Heart left ventricle (tissue), 16 donors: ENCODE results near the gene ZDHHC14. TPM values are rescaled to one million over a fixed set of nuclear protein-coding genes. Genes with fewer than 3 reads are reported as not detected.

ENCODE experiments used
- ATAC-seq, 4 donors: fragments of 200-7000 bp; cut with Tn5 transposase; one replicate each; pipeline ENCODE4 v1.9.1; 2020 to 2022; ENCODE audit warnings: moderate library complexity in 4 of 4, mild to moderate bottlenecking in 3 of 4, moderate number of reproducible peaks in 1 of 4
- DNase-seq, 5 donors: peaks; one replicate each; pipeline ENCODE4 v3.0.0-alpha.2; 2020
- H3K27ac ChIP-seq, 12 donors: fragments of 200-600 bp; sonication (generic) in 4 of 12; one replicate each; pipeline versions ENCODE4 v1.5.0 to v1.8.0; 2016 to 2022; ENCODE audit warnings: mild to moderate bottlenecking in 2 of 12
- H3K27me3 ChIP-seq, 9 donors: fragments of 200-600 bp; sonication (generic) in 2 of 9; one replicate each; pipeline versions ENCODE4 v1.5.1 to v1.8.0; 2016 to 2022; ENCODE audit warnings: mild to moderate bottlenecking in 3 of 9
- H3K36me3 ChIP-seq, 9 donors: fragments of 200-600 bp; sonication (generic) in 2 of 9; one replicate each; pipeline versions ENCODE4 v1.5.0 to v1.8.0; 2018 to 2022; ENCODE audit warnings: mild to moderate bottlenecking in 2 of 9
- H3K4me1 ChIP-seq, 12 donors: fragments of 200-600 bp; sonication (generic) in 4 of 12; one replicate each; pipeline versions ENCODE4 v1.5.0 to v1.8.0; 2016 to 2022; ENCODE audit warnings: mild to moderate bottlenecking in 3 of 12
- H3K4me3 ChIP-seq, 12 donors: fragments of 200-600 bp; sonication (generic) in 4 of 12; one replicate each; pipeline versions ENCODE4 v1.5.0 to v1.8.0; 2017 to 2022; ENCODE audit warnings: mild to moderate bottlenecking in 9 of 12, moderate library complexity in 4 of 12
- H3K9me3 ChIP-seq, 12 donors: fragments of 200-600 bp; sonication (generic) in 4 of 12; one replicate each; pipeline versions ENCODE4 v1.5.0 to v1.8.0; 2016 to 2022; ENCODE audit warnings: mild to moderate bottlenecking in 1 of 12
- POLR2A ChIP-seq, 2 donors: fragments of 450-650 bp; IDR thresholded peaks; one replicate each; pipeline ENCODE4 v1.6.1; 2017; ENCODE audit warnings: antibody characterized with exemption in 2 of 2, mild to moderate bottlenecking in 2 of 2, moderate library complexity in 2 of 2
- WGBS, 4 donors: extraction: QIAGEN DNeasy Blood & Tissue Kit in 2 of 4; methylation state at CpG; one replicate each; pipeline versions ENCODE4 v1.1.5 to v1.1.7; 2013 to 2018; 5-methylcytosine and 5-hydroxymethylcytosine counted together
- intact Hi-C, 10 donors: fragments of 100-400 bp; cut with DNase I; formaldehyde crosslinking; loops; one replicate each; pipeline versions ENCODE4 v1.11.1 to v1.14.2; 2022
- polyA plus RNA-seq, 2 donors: library from polyadenylated mRNA; stranded (reverse); fragments of 200-250 nt; gene quantifications; one replicate each; pipeline ENCODE4 v1.2.3, GENCODE V29; 2013
- total RNA-seq, 9 donors: library from RNA; depleted of rRNA in 2 of 9; stranded (reverse); fragments of >200 nt in 2 of 9; fragmentation: NEBNext Ultra II Directional in 3 of 9; extraction: Animal tissue kit (Norgen Biotek cat#: 25700) in 3 of 9; gene quantifications; one replicate each; pipeline versions ENCODE4 v1.1.0 to v1.2.4, GENCODE V29; 2016 to 2023
- TF ChIP-seq, protein P1 (sequence below), 12 donors: fragments of 200-600 bp; sonication (generic) in 4 of 12; IDR thresholded peaks; one replicate each; pipeline versions ENCODE4 v1.5.0 to v1.8.0; 2018 to 2022; ENCODE audit warnings: antibody characterized with exemption in 12 of 12, mild to moderate bottlenecking in 5 of 12
- donor health status: ischemic (EF 13 %, LVEDD 7.1; RV severe dilation, severe dysfunction).
- donor health status: healthy with polysubstance abuse.
- donor health status: DM: no; HTN: yes; CAD: no.
- donor health status: DM: no; HTN: no; CAD: no.
- donor health status: ischemic (EF 25% LVEDD 6.9; RV normal size, moderate dysfunction).
- donor health status: ischemic (EF 25% LVEDD 5.7; RV mildly dilated, moderate dysfunction).
- donor health status: healthy.
- donor health status: DM: yes; HTN: yes; CAD: no.
- donor health status: ischemic (EF 35%, LVEDD 5.7; RV mildly dilated, moderate dysfunction).
- donor health status: nonischemic (EF 11% LVEDD 7.7; RV severe dilation, severe dysfunction).
- donor health status: DM: yes; HTN: yes; CAD: no.
- donor health status: PGD.
- donor health status: ischemic (EF 29% LVEDD 5.4; RV normal size, mild dysfunction).
- donor health status: nonischemic (EF 23%, LVEDD 6.1; RV moderate dilation, normal function).

The ZDHHC14 gene
- total and polyA plus RNA-seq, 11 donors = 7.0 to 25.8 (median 15.4) TPM

DNA sequence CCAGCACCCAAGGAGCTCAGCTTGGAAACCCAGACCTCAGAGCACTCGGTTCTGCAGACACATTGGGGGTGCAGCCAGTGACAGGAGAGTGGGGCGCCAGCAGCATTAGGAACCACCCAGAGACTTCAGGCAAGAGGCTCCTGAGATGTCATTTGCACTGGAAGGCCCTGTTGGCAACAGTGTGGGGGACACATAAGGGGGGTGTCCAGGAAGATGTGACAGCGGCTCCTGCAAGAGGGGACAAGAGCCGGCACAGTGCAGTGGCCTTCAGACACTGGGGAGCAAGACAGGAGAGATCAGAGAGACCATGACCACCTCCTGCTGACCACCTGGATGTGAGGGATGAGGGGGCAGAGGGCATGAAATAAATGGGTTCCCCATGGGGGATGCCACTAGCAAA, 235.0 kb downstream of the ZDHHC14 start:
- Histone ChIP-seq H3K36me3 (no peaks in the 10 kb centered on the region), H3K4me3 (no peak overlapping the region), H3K9me3 (no peaks in the 10 kb centered on the region), H3K27ac (no peak overlapping the region), H3K27me3 (no peaks in the 10 kb centered on the region), H3K4me1 (peaks cover 0 to 14% (median 0%) of the 10 kb centered on the region in 12 donors)
- WGBS, 4 donors = 95 to 97% (median 95%) methylated on average over 4 of the region's 4 CpGs
- no peak for DNase-seq
- ATAC-seq = no peak
- TF ChIP-seq POLR2A (IDR thresholded peaks at IDR 0.05) = no peak
- TF ChIP-seq, protein P1, sequence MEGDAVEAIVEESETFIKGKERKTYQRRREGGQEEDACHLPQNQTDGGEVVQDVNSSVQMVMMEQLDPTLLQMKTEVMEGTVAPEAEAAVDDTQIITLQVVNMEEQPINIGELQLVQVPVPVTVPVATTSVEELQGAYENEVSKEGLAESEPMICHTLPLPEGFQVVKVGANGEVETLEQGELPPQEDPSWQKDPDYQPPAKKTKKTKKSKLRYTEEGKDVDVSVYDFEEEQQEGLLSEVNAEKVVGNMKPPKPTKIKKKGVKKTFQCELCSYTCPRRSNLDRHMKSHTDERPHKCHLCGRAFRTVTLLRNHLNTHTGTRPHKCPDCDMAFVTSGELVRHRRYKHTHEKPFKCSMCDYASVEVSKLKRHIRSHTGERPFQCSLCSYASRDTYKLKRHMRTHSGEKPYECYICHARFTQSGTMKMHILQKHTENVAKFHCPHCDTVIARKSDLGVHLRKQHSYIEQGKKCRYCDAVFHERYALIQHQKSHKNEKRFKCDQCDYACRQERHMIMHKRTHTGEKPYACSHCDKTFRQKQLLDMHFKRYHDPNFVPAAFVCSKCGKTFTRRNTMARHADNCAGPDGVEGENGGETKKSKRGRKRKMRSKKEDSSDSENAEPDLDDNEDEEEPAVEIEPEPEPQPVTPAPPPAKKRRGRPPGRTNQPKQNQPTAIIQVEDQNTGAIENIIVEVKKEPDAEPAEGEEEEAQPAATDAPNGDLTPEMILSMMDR (IDR thresholded peaks at IDR 0.05) = no peak
- intact Hi-C loops = no loop called here

DNA sequence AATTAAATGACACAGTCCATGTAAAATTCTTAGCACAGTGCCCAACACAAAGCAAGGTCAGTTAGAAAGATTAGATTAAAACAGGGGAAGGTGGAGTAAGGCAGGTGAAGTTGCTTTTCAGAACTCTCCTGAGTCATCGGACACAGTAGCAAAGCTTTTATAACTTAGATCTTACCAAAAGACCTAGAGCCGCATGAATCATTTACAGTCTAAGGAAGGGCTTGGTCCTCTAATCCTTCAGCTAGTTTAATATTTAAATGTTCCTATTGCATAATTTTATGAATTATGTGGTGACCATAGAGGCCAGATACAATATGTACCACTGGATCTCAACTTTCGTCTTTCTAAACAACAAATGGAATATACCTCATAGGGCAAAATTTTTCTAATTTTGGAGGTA, 240.0 kb downstream of the ZDHHC14 start:
- TF ChIP-seq, protein P1 (IDR thresholded peaks at IDR 0.05) = no peak
- TF ChIP-seq POLR2A (IDR thresholded peaks at IDR 0.05) = no peak
- H3K9me3 ChIP-seq = no peaks in the 10 kb centered on the region
- intact Hi-C loops = no loop called here
- ATAC-seq = no peak
- 94 to 99% (median 96%) methylated on average over 3 of the region's 3 CpGs for WGBS, 4 donors
- H3K4me1 ChIP-seq = peaks cover 0 to 5% (median 0%) of the 10 kb centered on the region in 12 donors
- no peak overlapping the region for H3K4me3 ChIP-seq
- H3K27me3 ChIP-seq = no peaks in the 10 kb centered on the region
- H3K36me3 ChIP-seq = no peaks in the 10 kb centered on the region
- DNase-seq = no peak
- no peak overlapping the region for H3K27ac ChIP-seq

DNA sequence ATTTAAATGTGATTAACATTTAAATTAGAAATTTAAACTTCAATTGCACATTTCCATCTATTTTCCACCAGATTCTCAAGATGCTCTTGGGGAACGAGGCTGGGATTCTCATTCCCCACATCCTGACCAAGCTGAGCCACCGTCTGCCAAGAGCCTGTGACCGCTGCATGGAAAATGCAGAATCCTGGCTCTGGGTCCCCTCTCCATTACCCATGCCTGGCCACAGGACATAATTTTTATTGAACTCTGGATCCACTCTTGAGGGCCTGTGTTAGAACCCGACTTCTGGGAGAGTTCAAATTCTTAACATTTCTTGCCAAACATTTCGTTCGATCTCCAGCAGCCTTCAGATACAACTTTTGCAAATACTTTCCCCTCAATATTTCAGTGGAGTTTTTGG, 240.4 kb downstream of the ZDHHC14 start:
- no peaks in the 10 kb centered on the region for H3K9me3 ChIP-seq
- no peaks in the 10 kb centered on the region for H3K27me3 ChIP-seq
- WGBS, 4 donors = 74 to 89% (median 82%) methylated on average over 6 of the region's 6 CpGs
- no peak overlapping the region for H3K27ac ChIP-seq
- H3K36me3 ChIP-seq = no peaks in the 10 kb centered on the region
- ATAC-seq = no peak
- TF ChIP-seq, protein P1 (IDR thresholded peaks at IDR 0.05) = no peak
- TF ChIP-seq POLR2A (IDR thresholded peaks at IDR 0.05) = no peak
- intact Hi-C loops = no loop called here
- DNase-seq = no peak
- peaks cover 0 to 5% (median 0%) of the 10 kb centered on the region in 12 donors for H3K4me1 ChIP-seq
- no peak overlapping the region for H3K4me3 ChIP-seq

DNA sequence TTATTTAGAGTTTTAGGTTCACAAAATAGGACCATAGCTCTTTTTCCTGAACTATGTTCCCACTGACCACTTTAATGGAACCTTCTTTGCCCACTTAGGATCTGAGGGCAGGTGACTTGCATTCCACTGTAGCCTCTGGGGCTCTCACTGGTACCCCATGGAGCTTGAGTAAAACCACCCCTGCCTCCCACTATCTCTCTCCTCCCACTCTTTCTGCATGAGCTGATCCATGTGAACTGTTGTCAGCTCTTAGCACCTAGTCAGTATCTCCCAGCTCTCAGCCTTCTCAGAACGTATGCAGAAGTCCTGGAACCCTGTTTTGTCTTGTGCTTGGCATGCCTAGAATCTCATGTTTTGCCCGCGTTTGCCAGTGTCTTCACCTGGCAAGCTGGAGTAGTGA, 241.4 kb downstream of the ZDHHC14 start:
- H3K9me3 ChIP-seq = no peaks in the 10 kb centered on the region
- H3K27me3 ChIP-seq = no peaks in the 10 kb centered on the region
- no peak overlapping the region for H3K4me3 ChIP-seq
- peaks cover 0 to 5% (median 0%) of the 10 kb centered on the region in 12 donors for H3K4me1 ChIP-seq
- TF ChIP-seq, protein P1 (IDR thresholded peaks at IDR 0.05) = no peak
- TF ChIP-seq POLR2A (IDR thresholded peaks at IDR 0.05) = no peak
- DNase-seq = no peak
- no peaks in the 10 kb centered on the region for H3K36me3 ChIP-seq
- 95 to 100% (median 96%) methylated on average over 3 of the region's 3 CpGs for WGBS, 4 donors
- ATAC-seq = no peak
- intact Hi-C loops = no loop called here
- H3K27ac ChIP-seq = no peak overlapping the region
